OCI-LY7 (cell line): Measurements from ENCODE around the gene LPP. TPM values are rescaled to one million over a fixed set of nuclear protein-coding genes. Genes with fewer than 3 reads are reported as not detected.

Experiments
- BruUV-seq: library from RNA; stranded (reverse); fragments of 400-500 nt; replicated peaks from 2 replicates; lab custom pipeline; 2021; lab: Mats Ljungman, UMichigan
- CTCF ChIA-PET: fragments of 300-600 bp; sonication (Branson Sonifier 250); formaldehyde crosslinking; loops from one replicate; lab custom pipeline; 2022; ENCODE audit warnings: antibody characterized with exemption; ENCODE audit not compliant: unreplicated experiment; lab: Charles Lee
- POLR2A ChIA-PET: fragments of 300-600 bp; sonication (Branson Sonifier 250); formaldehyde crosslinking; loops from one replicate; lab custom pipeline; 2022; ENCODE audit warnings: antibody characterized with exemption; lab: Charles Lee
- DNase-seq: peaks from one replicate; pipeline ENCODE4 v3.0.0-alpha.2; 2015; ENCODE audit warnings: low spot score
- H2AFZ ChIP-seq: fragments of 200-600 bp; sonication (generic), shearing (Covaris generic); 2 replicates; pipeline ENCODE4 v1.6.1; 2014; ENCODE audit warnings: mild to moderate bottlenecking, antibody characterized with exemption, low read length, moderate library complexity
- H3K27ac ChIP-seq: fragments of 200-600 bp; sonication (generic); 2 replicates; pipeline ENCODE4 v1.5.1; 2014; ENCODE audit warnings: mixed run types, low read depth, mild to moderate bottlenecking, moderate library complexity, low read length, inconsistent platforms; ENCODE audit not compliant: poor library complexity, severe bottlenecking
- H3K36me3 ChIP-seq: fragments of 200-600 bp; sonication (generic); 2 replicates; pipeline ENCODE4 v1.6.1; 2014; ENCODE audit warnings: mild to moderate bottlenecking, antibody characterized with exemption, low read length, moderate library complexity, mixed read lengths; ENCODE audit not compliant: insufficient read depth
- H3K4me1 ChIP-seq: fragments of 200-600 bp; sonication (generic); 2 replicates; pipeline ENCODE4 v1.5.1; 2014; ENCODE audit warnings: mild to moderate bottlenecking, low read length; ENCODE audit not compliant: insufficient read depth, poor library complexity, severe bottlenecking
- H3K4me2 ChIP-seq: fragments of 200-600 bp; sonication (generic); 2 replicates; pipeline ENCODE4 v1.6.1; 2014; ENCODE audit warnings: mild to moderate bottlenecking, low read length
- H3K4me3 ChIP-seq: fragments of 200-600 bp; sonication (generic); 2 replicates; pipeline ENCODE4 v1.5.1; 2014; ENCODE audit warnings: mild to moderate bottlenecking, low read depth, low read length; ENCODE audit not compliant: poor library complexity, severe bottlenecking
- H3K79me2 ChIP-seq: fragments of 200-600 bp; sonication (generic); 2 replicates; pipeline ENCODE4 v1.6.1; 2016; ENCODE audit warnings: low read depth, mild to moderate bottlenecking, low read length, moderate library complexity, mixed read lengths; ENCODE audit not compliant: insufficient read depth
- H3K9me2 ChIP-seq: fragments of 200-600 bp; sonication (generic); 2 replicates; pipeline ENCODE4 v1.6.1; 2016; ENCODE audit warnings: mild to moderate bottlenecking, low read length, mixed read lengths; ENCODE audit not compliant: insufficient read depth
- H3K9me3 ChIP-seq: fragments of 200-600 bp; sonication (generic); 2 replicates; pipeline ENCODE4 v1.6.1; 2014; ENCODE audit warnings: mild to moderate bottlenecking, mixed run types, low read length, mixed read lengths
- H4K20me1 ChIP-seq: fragments of 200-600 bp; sonication (generic); 2 replicates; pipeline ENCODE4 v1.6.1; 2014; ENCODE audit warnings: mild to moderate bottlenecking, antibody characterized with exemption, low read length, moderate library complexity, mixed read lengths; ENCODE audit not compliant: insufficient read depth
- CTCF ChIP-seq: fragments of 200-600 bp; sonication (generic); conservative IDR thresholded peaks from 2 replicates; pipeline ENCODE4 v1.5.1; 2014; ENCODE audit warnings: mild to moderate bottlenecking, antibody characterized with exemption, low read length, moderate library complexity, mixed read lengths
- EZH2phosphoT487 ChIP-seq: fragments of 200-600 bp; sonication (generic); IDR thresholded peaks from 2 replicates; pipeline ENCODE4 v1.6.1; 2018; ENCODE audit warnings: low read depth, borderline replicate concordance, mild to moderate bottlenecking, mixed run types, antibody characterized with exemption, low read length, moderate library complexity, mixed read lengths
- intact Hi-C: fragments of 100-400 bp; cut with micrococcal nuclease; formaldehyde crosslinking; loops from one replicate; pipeline ENCODE4 v1.10.0; 2022; ENCODE audit not compliant: unreplicated experiment
- total RNA-seq, 2 experiments: library from RNA; depleted of rRNA in 1 of 2; stranded (reverse); fragments of >200 nt in 1 of 2; shearing (Covaris generic) in 1 of 2; gene quantifications; 2 replicates each; pipeline ENCODE4 v1.2.3, GENCODE V29; 2014 to 2022

LPP gene
- total RNA-seq, 2 experiments from 2014 or later = 10.9 to 119 TPM

GRCh38 chr3:188253800-188254452 lies 100.0 kb downstream of the LPP start:
- TF ChIP-seq EZH2phosphoT487 (no peak), CTCF (no peak)
- no peaks in the 10 kb centered on the region for H3K9me2 ChIP-seq
- ChIA-PET POLR2A (interaction anchor here (1.1 to 4.2 kb wide), 3 partner anchors 8 to 33 kb away, joined by 3 to 22 read pairs (median 4); no protein-coding TSS in a partner anchor), CTCF (no interaction called here)
- H4K20me1 ChIP-seq = no peaks in the 10 kb centered on the region
- H3K27ac ChIP-seq = no peak overlapping the region
- H3K79me2 ChIP-seq = no peaks in the 10 kb centered on the region
- no TSS peak for BruUV-seq
- intact Hi-C loops = no loop called here
- no peak overlapping the region for H3K4me3 ChIP-seq
- peaks cover 18% of the 10 kb centered on the region for H3K36me3 ChIP-seq
- no peak overlapping the region for H2AFZ ChIP-seq
- H3K9me3 ChIP-seq = peaks cover 5% of the 10 kb centered on the region; the same call in 1 of the 2 replicates
- DNase-seq = no peak
- H3K4me1 ChIP-seq = peaks cover 14% of the 10 kb centered on the region
- H3K4me2 ChIP-seq = no peak overlapping the region

GRCh38 chr3:188254520-188255070 lies 100.6 kb downstream of the LPP start:
- H3K4me2 ChIP-seq = no peak overlapping the region
- peaks cover 11% of the 10 kb centered on the region for H3K4me1 ChIP-seq
- ChIA-PET POLR2A (interaction anchor here (1.1 to 4.2 kb wide), 3 partner anchors 8 to 32 kb away, joined by 3 to 22 read pairs (median 4); no protein-coding TSS in a partner anchor), CTCF (no interaction called here)
- BruUV-seq = no TSS peak
- H2AFZ ChIP-seq = no peak overlapping the region
- H3K27ac ChIP-seq = no peak overlapping the region
- H3K36me3 ChIP-seq = peaks cover 23% of the 10 kb centered on the region
- H3K79me2 ChIP-seq = no peaks in the 10 kb centered on the region
- H4K20me1 ChIP-seq = no peaks in the 10 kb centered on the region
- intact Hi-C loops = no loop called here
- DNase-seq = no peak
- H3K9me2 ChIP-seq = no peaks in the 10 kb centered on the region
- H3K4me3 ChIP-seq = no peak overlapping the region
- H3K9me3 ChIP-seq = peaks cover 5% of the 10 kb centered on the region; the same call in 1 of the 2 replicates
- no peak for TF ChIP-seq CTCF

- H4K20me1 ChIP-seq = no peaks in the 10 kb centered on the region
- H3K9me2 ChIP-seq = no peaks in the 10 kb centered on the region
- peaks cover 5% of the 10 kb centered on the region; the same call in 1 of the 2 replicates for H3K9me3 ChIP-seq
- peaks cover 23% of the 10 kb centered on the region for H3K36me3 ChIP-seq
- H3K4me1 ChIP-seq = peaks cover 11% of the 10 kb centered on the region
- no peak overlapping the region for H2AFZ ChIP-seq
- no peak for DNase-seq
- ChIA-PET POLR2A (interaction anchor here (1.0 to 4.2 kb wide), 3 partner anchors 9 to 19 kb away, joined by 3 to 22 read pairs (median 4); no protein-coding TSS in a partner anchor), CTCF (no interaction called here)
- no peaks in the 10 kb centered on the region for H3K79me2 ChIP-seq
- H3K4me3 ChIP-seq = no peak overlapping the region
- no peak overlapping the region for H3K27ac ChIP-seq
- H3K4me2 ChIP-seq = no peak overlapping the region
- intact Hi-C loops = no loop called here
- BruUV-seq = no TSS peak
- TF ChIP-seq EZH2phosphoT487 (no peak), CTCF (no peak)
Observed at GRCh38 chr3:188255190-188255589, 101.2 kb downstream of the LPP start.
